Mesenteric fat pad (tissue), 1 donor: ENCODE measurements around the gene COG7. TPM values are rescaled to one million over a fixed set of nuclear protein-coding genes. Genes with fewer than 3 reads are reported as not detected.
"Not testable (repeated sequence)": the region's sequence is repeated elsewhere in the genome, so short reads cannot be mapped to it uniquely, and the experiment has no call there.

Experiments
- DNase-seq: peaks from one replicate; pipeline ENCODE4 v3.0.0-alpha.2; 2020; ENCODE audit warnings: low spot score
- total RNA-seq: library from RNA; stranded (reverse); fragmentation: NEBNext Ultra II Directional; extraction: Animal tissue kit (Norgen Biotek cat#: 25700); gene quantifications from one replicate; pipeline ENCODE4 v1.2.1, GENCODE V29; 2021
- donor health status: DM: yes; HTN: yes; CAD: no.

The COG7 gene
- total RNA-seq, 1 donor from 2014 or later, result 20.4 TPM

DNA sequence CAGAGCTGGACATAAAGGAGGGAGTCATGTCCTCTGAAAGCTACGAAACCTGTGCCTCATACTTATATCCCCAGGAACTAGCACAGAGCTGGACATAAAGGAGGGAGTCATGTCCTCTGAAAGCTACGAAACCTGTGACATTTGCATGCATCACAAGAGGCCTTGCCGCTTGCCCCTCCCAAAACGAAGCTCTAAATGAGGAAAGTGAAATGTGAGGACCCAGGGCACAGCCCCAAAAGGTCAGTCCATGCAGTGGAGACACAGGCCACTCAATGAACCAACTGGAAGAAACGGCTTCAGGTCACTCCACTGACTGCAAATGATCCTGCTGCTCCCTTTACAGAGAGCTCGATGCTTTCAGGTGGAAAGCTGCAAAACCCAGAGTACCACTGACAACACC is 38.3 kb downstream of the COG7 start:
- DNase-seq, result no peak

DNA sequence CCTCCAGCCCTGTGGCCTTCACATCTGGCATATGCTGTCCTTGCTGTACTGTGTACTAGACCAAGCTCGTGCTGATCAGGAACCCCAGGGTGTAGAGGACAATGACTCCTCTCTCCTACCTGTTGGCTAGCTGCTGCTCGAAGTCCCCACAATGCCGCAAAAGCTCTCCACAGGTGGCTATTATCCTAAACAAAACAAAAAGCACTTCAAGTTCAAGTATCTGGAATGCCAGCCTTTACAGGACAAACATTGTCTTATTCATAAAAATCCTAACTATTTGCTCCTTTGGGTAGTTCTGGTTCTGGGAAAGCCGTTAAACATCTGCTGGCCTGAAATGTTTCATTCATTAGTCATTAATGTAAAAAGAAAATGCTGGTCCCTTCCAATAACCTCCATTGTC is 42.8 kb downstream of the COG7 start:
- DNase-seq, result no peak

DNA sequence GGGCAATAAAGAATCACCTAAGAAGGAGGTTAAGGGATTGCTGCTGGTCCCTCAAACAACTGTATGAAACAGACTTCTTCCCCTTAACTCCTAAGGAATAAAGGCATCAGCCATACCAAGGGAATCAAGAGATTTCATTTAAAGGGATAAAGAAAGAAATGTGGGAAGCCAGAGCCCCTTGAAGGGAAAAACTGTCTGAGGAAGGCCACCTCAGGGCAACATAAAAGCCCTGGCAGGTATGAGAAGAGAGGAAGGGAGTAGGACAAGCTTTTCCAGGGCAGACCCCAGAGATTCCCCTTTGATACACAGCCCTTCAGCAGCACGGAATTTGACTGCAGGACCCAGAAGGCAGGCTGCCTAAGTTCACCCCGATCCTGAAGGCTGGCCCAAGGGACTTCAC is 43.5 kb downstream of the COG7 start:
- no peak for DNase-seq

DNA sequence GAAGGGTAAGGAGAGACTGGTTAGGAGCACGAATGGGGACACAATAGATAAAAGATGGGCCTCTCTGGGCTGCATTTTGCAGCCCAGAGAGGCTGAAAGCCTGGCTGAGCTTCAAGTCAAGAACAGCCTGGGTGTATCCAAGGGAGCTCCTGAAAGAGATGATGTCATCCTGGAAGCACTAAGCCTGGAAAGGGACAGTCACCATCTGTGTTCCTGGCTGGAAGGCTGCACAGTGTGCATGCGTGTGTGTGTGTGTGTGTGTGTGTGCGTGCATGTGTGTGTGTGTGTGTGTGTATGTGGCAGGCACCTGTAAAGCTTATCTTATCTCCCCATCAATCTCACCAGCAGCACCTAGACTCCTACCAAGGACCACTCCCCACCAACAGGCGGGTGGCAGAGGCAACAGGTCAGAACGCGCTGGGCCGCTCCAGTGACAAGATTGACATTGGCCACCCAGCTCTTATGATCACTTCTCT is 44.1 kb downstream of the COG7 start:
- DNase-seq, result no peak

DNA sequence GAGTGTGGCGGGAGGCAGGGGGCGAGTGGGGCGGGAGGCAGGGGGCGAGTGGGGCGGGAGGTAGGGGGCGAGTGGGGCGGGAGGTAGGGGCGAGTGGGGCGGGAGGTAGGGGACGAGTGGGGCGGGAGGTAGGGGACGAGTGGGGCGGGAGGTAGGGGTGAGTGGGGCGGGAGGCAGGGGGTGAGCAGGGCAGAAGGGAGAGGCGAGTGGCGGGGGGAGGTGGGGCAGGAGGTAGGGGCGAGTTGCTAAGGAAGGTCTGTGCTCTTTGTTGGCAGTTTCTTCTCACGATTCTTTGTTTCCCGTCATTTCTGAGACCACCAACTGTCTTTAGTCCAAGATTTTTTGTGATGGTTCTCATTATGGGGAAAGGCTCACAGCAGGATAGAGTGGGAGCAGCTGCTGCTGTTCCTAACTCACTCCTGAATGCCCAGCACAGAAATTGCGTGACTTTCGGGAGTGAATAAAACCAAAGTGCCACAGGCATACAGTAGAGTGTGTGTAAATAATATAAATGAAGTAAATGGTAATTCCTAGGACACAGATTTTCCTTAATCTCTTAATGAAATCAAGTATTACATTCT is 44.7 kb downstream of the COG7 start:
- no peak for DNase-seq

DNA sequence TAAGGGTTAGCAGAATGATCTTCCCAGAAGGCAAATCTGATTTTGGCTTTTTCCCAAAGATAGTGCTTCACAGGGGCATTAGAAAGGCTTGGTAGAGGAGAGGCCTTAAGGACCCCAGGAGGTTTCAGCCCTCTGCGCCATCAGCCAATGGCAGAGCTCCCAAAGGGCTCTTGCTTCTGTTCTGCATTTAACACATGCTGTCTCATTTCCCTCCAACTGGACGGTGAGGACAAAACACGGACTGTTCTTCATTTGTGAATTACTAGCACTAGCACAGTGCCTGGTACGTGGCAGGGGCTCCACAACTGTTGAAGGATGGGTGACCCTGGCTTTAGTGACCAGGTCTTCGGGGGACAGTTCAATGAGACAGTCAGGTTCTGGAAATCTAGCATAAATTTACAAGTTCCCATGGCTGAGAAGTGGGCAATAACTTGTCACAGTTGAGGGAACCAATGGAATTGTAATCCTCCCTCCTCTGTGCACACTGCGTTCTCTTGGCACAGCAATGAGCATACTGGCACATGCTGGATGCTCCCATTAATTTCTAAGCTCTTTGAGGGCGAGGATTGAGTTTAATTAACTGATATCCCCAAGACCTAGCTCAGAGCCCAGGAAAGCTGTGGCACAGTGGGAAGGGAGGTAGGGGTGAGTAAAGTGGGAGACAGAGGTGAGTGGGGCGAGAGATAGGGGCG is 45.4 kb downstream of the COG7 start:
- no peak for DNase-seq

DNA sequence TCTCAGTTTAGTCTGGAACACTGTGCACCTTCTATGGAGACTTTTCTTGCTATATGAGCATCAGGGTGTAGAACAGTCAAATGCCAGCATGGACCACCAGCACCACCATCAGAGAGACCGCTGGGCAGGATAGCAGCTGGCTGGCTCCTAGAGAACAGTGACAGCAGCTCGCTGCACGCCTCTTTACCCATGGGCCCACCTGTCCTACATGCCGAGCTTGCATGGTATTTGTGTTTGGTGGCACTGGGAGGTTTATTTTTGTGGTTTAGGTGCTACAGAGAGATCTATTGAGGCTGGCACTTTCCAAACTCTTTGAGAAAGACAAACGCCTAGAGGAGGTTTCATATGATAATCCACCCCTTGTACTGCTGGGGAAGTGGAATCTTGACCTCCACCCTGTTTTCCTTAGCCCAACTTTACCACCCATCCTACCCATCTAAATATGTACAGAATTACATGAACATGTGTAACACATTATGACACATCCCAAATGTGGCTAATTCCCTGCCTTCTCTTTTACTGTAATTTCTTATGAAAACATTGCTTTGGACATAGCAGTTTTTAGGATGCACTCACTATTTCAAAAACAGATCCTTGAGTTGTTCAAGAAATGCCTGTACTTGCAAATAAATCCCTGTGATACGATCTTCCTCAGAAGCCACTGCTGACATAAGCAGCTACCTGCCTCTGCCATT is 46.3 kb downstream of the COG7 start:
- DNase-seq, result no peak

DNA sequence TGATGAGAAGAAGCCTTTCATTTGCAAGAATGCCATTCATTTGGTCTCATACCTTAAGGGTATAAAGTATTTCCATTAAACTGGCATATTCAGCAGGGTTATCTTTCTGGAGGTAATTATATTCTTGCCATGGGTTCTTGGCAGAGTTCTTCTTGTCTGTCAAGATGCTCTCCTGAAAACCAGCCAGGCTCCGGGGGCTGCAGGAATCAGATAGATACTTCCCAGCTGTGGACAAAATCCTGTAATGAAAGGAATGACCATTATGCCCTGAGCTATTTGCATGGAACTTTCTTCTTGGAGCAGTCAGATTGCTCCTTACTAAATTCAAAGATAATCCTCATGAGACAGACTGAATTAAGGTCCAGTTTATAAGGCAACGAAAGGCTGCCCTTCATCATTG is 47.0 kb downstream of the COG7 start:
- no peak for DNase-seq

DNA sequence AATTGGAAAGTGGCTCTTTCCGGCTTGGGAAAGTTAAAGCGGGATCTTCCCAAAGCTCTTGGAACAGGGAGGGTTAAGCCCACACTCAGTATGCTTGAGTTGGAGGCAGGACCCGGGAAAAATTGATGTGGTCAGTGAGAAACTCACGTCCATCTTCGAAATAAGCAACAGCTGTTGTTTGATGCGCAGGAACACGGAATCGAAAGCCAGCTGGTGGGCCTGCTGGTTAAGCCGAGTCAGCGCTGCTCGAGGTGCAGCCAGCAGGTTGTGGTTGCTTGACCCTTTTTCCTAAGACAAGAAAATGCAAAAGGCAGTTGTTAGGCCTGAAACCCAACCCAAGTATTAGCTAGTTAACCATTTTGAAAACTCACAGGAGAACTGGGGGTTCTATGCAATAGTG is 49.4 kb downstream of the COG7 start:
- DNase-seq, result no peak

DNA sequence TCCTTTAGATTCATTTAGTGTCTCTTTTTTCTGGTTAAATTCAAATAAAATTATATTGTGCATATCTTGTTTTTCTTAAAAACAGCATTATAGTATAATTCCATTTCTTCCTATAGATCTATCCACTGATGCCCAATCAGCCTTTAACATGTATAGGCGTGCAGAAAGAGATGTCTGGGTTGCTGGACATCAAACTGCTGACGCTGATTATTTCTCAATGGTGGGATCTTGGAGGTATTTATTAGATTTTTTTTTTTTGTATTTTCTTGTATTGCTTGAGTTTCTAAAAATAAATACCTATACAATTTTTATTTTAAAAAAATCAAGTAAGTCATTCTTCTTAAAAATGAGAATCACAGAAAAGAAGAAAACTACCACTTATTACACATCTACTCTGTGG is 50.9 kb downstream of the COG7 start:
- DNase-seq, result no peak

DNA sequence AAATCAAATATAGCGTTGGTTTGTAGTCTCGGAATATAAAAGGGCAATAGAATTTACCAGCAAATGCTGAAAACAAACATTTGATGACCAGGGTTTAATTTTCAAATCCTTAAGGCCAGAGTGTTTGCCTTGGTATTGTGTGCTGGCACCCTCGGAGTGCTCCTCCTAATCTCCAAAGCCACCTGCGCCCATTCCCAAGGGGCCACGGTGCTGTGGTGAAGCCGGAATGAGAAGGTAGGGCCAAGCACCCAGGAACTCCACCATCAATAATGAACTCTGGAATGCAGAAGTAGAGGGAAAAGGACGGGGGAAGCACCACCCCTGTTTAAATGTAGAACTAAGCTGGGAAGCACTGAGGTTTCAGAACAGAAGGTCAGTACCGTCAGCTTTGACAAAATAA is 51.9 kb downstream of the COG7 start:
- DNase-seq, result no peak

DNA sequence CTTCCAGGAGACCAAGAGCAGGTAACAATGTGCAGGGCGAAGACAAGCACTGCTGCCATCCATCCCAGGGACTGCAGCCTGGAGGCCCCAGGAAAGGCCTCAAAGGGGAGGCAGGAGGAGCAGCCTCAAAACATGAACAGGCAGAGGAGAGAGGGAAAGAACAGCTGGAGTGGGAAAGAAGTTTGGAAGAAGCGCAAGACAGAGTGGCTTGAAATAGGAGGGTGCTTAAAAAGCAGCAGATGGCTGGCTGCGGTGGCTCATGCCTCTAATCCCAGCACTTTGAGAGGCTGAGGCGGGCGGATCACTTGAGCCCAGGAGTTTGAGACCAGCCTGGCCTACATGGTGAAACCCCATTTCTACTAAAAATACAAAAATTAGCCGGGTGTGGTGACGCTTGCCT is 52.5 kb downstream of the COG7 start:
- not testable (repeated sequence) for DNase-seq

DNA sequence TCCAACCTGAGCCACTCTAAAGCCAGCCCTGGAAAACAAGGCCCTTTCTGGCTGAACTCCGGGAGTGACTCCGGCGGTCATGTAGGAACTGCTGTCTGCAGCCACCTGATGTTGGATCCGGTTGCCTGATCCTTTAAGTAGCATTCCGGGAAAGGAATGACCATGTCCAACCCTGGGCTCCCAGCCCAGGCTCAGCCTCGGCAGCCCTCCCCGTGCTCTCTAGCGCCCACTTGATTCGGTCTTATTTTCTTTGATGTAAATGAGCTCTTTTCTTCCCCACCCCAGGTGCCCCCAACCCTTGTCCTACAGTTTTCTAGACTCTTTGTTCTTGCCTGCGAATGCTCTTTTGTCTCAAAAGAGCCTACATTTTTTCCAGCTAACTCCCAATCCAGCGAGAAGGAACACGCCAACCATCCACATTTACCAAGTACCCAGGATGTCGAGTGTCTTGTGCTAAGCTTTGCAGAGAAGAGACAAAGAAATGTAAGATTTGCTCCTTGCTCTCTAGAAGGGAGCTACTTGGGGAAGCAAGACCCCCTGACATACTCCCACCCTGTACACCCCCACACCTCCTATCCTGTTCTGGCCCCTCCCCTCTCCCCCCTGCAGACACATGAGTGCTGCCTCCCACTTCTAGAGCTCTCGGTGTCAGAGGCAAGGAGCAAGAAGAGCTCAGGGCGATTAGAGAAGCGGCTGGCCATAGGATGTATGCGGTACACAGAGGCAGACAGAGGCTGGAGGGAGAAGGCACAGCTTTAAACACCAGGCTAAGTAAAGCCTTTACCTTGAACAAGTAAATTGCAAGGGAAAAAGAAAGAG is 53.8 kb downstream of the COG7 start:
- DNase-seq, result no peak

DNA sequence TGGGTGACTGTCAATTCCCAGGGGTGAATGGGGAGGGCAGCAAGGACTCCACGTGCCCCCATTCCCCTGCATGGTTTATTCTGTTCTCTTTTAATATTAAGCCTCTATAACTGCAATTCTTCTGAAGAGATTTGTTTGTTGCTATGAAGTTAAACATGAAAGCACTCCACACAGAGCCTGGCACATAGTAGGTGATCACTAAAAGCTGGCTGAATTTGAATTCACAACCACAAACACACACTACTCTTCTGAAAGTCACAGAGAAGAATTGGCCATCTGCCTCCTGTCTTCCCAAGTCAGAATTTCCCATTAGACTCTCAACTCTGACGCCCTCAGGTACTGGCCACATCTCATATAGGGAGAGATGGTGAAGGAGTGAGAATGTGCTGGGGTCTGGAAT is 55.5 kb downstream of the COG7 start:
- no peak for DNase-seq

DNA sequence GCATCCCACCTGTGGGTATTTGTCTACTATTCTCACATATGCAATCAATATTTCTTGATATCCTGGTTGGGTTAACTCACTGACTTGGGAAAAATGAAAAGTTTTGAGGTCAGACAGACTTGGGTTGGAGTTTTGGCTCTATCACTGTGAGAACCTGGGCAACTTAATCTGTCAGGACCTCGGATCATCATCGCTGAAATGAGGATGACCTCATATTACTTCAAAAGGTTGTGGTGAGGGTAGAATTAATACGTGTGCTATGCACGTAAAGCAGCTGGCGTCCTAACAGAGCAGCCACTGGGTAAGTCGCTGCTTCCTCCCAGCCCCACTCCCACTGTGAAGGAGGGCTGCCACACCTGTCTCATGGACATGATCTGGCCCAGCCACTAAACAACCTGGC is 57.3 kb downstream of the COG7 start:
- no peak for DNase-seq

DNA sequence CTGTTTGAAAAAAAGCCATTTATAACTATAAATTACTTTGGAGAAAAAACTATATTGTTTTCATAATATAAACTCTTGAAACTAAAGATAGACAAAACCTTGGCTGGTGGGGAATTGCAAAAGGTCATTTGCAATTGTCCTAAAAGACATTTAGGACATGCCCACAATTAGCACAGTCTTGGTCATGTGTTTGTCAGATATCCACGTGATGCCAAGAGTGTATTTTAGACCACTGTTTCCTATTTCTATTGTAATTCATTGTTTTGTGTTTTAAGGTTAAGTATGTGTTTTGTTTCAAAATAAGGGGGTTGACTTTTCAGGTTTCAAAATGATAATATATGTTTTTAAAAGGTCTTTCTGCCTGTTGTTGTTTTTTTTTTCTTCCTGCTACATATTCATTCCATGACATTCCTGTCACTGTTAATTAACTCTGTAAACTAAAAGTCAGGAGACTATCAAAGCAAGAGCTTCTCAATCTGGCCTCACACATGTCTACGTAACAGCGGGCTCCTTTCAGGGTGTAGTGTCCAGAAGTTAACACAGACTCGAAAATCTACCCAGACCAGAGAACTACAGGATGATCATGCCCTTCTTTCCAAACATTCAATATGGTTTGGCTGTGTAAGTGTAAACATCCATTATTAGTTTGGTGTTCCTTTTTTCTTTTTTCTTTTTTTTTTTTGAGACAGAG is 58.7 kb downstream of the COG7 start:
- no peak for DNase-seq

DNA sequence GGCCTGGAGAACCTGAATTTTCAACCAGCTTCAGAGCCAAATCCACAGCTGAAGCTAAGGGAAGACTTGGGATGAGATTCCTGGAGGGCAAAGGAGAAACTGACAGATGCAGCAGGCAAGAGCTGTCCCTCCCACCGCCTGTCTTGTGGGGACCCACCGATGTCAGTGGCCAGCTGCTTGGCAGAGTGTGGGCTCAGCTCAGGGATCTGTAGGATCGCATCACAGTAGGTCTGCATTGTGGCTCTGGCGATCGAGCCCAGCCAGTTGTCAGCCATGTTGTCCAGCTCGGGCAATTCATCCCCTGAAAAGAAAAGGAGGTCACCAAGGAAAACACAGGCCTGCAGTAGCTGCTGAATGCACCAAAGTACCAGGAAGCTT is 60.8 kb downstream of the COG7 start:
- no peak for DNase-seq

DNA sequence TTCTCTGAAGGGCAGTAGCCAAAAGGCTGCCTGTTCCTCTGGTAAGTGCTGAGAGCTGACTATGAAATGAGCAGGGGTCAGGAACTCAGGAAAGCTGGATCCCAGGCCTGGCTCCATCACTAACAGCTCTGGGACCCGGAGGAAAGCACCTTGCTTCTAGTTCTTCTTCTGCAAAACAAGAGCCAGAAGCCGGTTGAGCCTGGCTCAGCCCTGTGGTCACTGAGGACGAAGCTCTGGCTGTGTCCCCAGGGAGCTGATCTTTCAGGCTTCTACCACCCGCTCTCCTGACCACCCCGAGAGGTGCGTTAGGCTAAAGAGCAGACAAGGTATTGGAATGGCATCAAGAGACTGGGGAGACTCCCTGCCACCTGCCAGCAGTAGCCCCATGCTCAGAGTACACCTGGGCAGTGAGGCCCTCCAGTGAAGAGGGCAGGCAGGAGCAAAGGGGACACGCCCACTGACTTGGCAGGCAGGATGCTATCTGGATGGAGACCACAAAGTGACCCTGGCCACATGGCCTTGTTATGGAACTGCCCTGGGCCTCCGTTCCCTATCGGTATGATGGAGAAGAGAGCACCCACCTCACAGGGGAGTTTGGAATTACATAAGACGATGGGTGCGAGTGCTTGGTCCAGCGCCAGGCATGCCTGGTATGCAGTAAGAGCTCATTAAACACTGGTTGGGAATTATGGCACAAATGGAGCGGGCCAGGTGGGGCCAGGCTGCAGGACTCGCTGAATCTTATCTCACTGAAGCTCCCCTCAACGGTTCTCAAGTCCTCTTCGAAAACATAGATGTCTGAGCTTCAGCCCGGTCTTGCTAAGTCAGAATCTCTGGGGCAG is 61.4 kb downstream of the COG7 start:
- DNase-seq, result no peak

DNA sequence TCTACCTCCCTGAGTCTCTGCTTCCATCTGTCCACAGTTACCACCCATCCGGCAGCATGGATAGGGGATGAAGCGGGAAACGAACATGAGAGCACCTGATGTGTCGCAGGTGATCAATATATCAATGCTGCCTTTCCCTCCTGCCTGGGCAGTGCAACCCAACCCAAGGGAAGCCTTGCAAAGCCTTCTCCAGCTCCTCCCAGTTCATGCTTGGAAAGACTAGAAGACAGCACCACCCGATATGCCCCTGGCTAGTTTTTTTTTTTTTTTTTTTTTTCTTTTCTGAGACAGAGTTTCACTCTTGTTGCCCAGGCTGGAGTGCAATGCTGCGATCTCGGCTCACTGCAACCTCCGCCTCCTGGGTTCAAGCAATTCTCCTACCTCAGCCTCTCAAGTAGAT is 63.1 kb downstream of the COG7 start:
- DNase-seq, result not testable (repeated sequence)

DNA sequence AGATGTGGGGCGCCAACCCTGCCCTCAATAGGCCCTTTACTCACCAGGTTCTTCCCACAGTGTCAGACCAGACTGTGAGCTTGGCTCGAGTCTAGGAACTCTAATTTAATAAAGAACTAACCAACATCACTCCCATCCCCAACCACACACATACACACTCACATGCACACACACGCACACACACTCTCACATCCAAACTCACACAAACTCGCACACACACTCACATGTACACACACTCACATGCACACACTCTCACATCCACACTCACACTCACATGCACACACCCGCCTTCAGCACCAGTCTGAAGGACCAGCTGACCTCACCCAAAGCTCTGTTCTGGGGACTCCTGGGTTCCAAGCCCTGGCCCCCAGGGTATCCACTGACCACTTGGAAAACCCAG is 63.8 kb downstream of the COG7 start:
- DNase-seq, result no peak
